ENCODE data around the gene MEF2C. TPM values are rescaled to one million over a fixed set of nuclear protein-coding genes. Genes with fewer than 3 reads are reported as not detected.

Gene MEF2C
- total and polyA plus RNA-seq, 4 donors: 27.4 to 77.9 (median 46.3) TPM

DNA sequence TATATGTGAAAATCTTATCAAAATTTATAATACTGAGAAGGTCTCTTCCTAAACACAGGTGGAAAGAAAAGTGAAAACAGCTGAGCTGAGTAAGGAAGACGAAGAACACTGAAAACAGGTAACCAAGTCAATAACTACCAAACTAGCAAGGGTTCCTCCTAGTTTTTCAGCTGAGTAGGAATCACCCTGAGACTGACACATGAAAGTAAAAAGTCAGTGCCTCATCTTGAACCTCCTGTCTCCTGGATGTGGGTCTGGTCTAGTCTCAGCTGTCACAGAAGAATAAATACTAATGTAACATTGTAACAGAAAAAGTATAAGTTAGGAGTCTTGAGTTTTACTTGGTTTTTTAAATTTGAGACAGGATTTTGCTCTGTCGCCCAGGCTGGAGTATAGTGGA, 121.0 kb downstream of the MEF2C start:
- H3K4me1 ChIP-seq (ENCODE audit: control insufficient read depth, insufficient read depth, low read length): no peaks in the 10 kb centered on the region
- no peak overlapping the region for H3K27ac ChIP-seq (ENCODE audit: low read depth, low read length)
- H3K4me3 ChIP-seq (ENCODE audit: low read depth, low read length): no peak overlapping the region
- no peaks in the 10 kb centered on the region for H3K27me3 ChIP-seq (ENCODE audit: control insufficient read depth, insufficient read depth, low read length)
- H3K36me3 ChIP-seq (ENCODE audit: control insufficient read depth, insufficient read depth, low read length): no peaks in the 10 kb centered on the region
- no peaks in the 10 kb centered on the region for H3K9me3 ChIP-seq (ENCODE audit: control insufficient read depth, insufficient read depth, low read length)
- no peak for DNase-seq (ENCODE audit: low read depth in 4 of 6, low spot score in 6 of 6)
- WGBS (ENCODE audit: insufficient coverage): 100% methylated on average over 1 of the region's 2 CpGs

DNA sequence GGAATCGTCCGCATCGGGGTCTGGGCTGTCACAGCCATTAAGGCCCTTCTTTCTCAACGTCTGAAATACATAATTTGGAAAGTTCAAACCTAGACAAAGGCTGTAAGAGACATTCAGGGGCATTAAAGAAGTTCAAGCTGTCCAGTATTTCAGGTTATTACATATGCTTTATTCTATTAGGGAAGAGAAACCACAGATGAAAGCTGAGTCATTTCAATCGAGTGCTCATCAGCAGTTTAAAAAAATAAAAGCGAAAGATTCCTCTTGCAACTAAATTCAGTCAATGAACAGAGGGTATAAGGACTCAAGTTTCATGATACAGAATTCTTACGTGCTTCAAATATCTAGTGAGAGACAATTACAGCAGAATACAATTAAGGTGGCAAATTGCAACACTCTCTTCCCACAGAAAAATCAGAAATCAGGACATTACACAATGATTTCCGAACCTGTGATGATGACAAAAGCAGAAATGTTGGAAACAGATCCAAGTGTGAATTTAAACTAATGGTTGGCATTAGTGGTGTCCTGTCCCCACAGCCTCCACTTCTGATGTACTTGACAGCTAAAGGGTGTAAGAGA, 121.6 kb downstream of the MEF2C start:
- Histone ChIP-seq H3K4me1 (ENCODE audit: control insufficient read depth, insufficient read depth, low read length) (no peaks in the 10 kb centered on the region), H3K27ac (ENCODE audit: low read depth, low read length) (no peak overlapping the region), H3K4me3 (ENCODE audit: low read depth, low read length) (no peak overlapping the region), H3K9me3 (ENCODE audit: control insufficient read depth, insufficient read depth, low read length) (no peaks in the 10 kb centered on the region), H3K27me3 (ENCODE audit: control insufficient read depth, insufficient read depth, low read length) (no peaks in the 10 kb centered on the region), H3K36me3 (ENCODE audit: control insufficient read depth, insufficient read depth, low read length) (no peaks in the 10 kb centered on the region)
- no peak for DNase-seq (ENCODE audit: low read depth in 4 of 6, low spot score in 6 of 6)
- WGBS (ENCODE audit: insufficient coverage): 100% methylated on average over 2 of the region's 8 CpGs

DNA sequence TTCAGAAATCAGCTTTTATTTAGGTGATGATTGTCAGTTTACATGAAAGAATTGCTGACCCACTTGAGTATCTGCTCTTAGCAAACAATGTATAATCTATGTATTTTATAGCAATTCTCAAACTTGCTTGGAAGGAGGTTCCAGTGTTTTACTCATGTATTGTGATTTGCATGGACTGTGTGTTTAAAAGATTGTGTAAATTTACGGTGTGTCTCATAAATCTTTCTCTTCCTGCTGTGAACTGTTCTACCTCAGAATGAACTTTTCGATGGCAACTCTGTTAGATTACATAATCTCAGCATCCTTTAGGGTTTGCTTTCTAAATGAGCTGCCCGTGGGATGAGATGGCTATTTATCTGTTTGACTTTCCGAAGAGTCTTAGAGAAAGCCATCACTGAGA, 122.5 kb downstream of the MEF2C start:
- WGBS (ENCODE audit: insufficient coverage): 75% methylated on average over 2 of the region's 4 CpGs
- peak in 1 of 6 donors; percentile 21 for DNase-seq (ENCODE audit: low read depth in 4 of 6, low spot score in 6 of 6)
- no peak overlapping the region for H3K27ac ChIP-seq (ENCODE audit: low read depth, low read length)
- no peaks in the 10 kb centered on the region for H3K4me1 ChIP-seq (ENCODE audit: control insufficient read depth, insufficient read depth, low read length)
- H3K36me3 ChIP-seq (ENCODE audit: control insufficient read depth, insufficient read depth, low read length): no peaks in the 10 kb centered on the region
- no peaks in the 10 kb centered on the region for H3K27me3 ChIP-seq (ENCODE audit: control insufficient read depth, insufficient read depth, low read length)
- no peak overlapping the region for H3K4me3 ChIP-seq (ENCODE audit: low read depth, low read length)
- H3K9me3 ChIP-seq (ENCODE audit: control insufficient read depth, insufficient read depth, low read length): no peaks in the 10 kb centered on the region

DNA sequence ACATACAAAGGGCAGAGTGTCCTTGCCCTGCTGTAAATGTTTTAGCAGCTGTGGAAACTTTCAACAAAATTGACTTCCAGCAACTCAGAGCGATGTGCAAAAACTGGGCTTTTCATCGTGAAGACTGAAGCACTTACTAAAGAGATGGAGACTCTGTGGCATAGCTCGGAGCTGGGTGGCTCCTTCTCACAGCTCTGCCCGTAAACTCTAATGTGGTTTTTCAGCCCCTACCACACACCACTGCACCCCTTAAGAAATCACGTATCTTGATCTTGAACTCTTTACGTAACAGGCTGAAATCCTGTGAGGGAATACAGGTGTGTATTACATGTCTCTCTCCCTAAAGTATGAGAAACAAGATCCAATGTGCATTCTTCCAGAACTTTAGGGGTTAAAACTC, 124.4 kb downstream of the MEF2C start:
- no peak for DNase-seq (ENCODE audit: low read depth in 4 of 6, low spot score in 6 of 6)
- Histone ChIP-seq H3K4me1 (ENCODE audit: control insufficient read depth, insufficient read depth, low read length) (no peaks in the 10 kb centered on the region), H3K9me3 (ENCODE audit: control insufficient read depth, insufficient read depth, low read length) (no peaks in the 10 kb centered on the region), H3K36me3 (ENCODE audit: control insufficient read depth, insufficient read depth, low read length) (no peaks in the 10 kb centered on the region), H3K27me3 (ENCODE audit: control insufficient read depth, insufficient read depth, low read length) (no peaks in the 10 kb centered on the region), H3K27ac (ENCODE audit: low read depth, low read length) (no peak overlapping the region), H3K4me3 (ENCODE audit: low read depth, low read length) (no peak overlapping the region)
- WGBS (ENCODE audit: insufficient coverage): 64% methylated on average over 3 of the region's 6 CpGs

DNA sequence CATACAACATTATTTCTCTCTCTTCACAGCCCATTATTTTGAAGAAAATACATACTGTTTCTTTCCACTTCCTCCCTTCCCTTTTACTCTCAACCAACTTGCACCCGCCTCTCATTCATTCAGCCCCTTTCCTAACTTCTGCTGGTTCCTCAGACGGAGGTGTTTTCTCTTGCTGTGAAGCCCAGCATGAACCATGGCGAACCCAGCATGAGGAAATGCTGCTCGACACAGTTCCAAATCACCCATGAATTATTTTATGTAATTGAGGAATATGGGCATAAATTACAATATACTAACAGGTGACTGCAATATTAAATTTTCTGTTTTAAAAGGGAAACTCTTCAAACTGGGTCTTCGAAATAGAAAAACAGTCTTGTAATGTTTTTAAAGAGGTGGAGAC, 124.8 kb downstream of the MEF2C start:
- Histone ChIP-seq H3K9me3 (ENCODE audit: control insufficient read depth, insufficient read depth, low read length) (no peaks in the 10 kb centered on the region), H3K4me1 (ENCODE audit: control insufficient read depth, insufficient read depth, low read length) (no peaks in the 10 kb centered on the region), H3K36me3 (ENCODE audit: control insufficient read depth, insufficient read depth, low read length) (no peaks in the 10 kb centered on the region), H3K27me3 (ENCODE audit: control insufficient read depth, insufficient read depth, low read length) (no peaks in the 10 kb centered on the region), H3K4me3 (ENCODE audit: low read depth, low read length) (no peak overlapping the region), H3K27ac (ENCODE audit: low read depth, low read length) (no peak overlapping the region)
- DNase-seq (ENCODE audit: low read depth in 4 of 6, low spot score in 6 of 6): no peak
- WGBS (ENCODE audit: insufficient coverage): 73% methylated on average over 2 of the region's 5 CpGs

DNA sequence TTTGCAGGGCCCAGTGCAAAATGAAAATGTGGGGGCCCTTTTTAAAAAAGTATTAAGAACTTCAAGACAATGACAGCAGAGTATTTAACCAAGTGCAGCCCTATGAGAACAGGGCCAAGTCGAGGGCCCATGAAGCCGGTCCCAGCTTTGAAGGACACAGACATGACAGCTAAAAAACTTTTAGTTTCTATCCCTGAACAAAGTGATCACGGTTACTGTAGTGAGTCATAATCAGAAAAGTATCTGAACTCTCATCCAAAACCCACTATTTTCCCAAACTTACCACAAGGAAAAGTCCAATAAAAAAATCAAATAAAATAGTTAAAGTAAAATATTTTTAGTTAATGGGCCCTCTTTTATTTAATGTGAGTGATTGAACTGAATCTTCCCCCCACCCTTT, 126.0 kb downstream of the MEF2C start:
- H3K4me1 ChIP-seq (ENCODE audit: control insufficient read depth, insufficient read depth, low read length): no peaks in the 10 kb centered on the region
- H3K4me3 ChIP-seq (ENCODE audit: low read depth, low read length): no peak overlapping the region
- H3K36me3 ChIP-seq (ENCODE audit: control insufficient read depth, insufficient read depth, low read length): no peaks in the 10 kb centered on the region
- no peak overlapping the region for H3K27ac ChIP-seq (ENCODE audit: low read depth, low read length)
- H3K27me3 ChIP-seq (ENCODE audit: control insufficient read depth, insufficient read depth, low read length): no peaks in the 10 kb centered on the region
- 100% methylated on average over 2 of the region's 3 CpGs for WGBS (ENCODE audit: insufficient coverage)
- no peaks in the 10 kb centered on the region for H3K9me3 ChIP-seq (ENCODE audit: control insufficient read depth, insufficient read depth, low read length)
- no peak for DNase-seq (ENCODE audit: low read depth in 4 of 6, low spot score in 6 of 6)

DNA sequence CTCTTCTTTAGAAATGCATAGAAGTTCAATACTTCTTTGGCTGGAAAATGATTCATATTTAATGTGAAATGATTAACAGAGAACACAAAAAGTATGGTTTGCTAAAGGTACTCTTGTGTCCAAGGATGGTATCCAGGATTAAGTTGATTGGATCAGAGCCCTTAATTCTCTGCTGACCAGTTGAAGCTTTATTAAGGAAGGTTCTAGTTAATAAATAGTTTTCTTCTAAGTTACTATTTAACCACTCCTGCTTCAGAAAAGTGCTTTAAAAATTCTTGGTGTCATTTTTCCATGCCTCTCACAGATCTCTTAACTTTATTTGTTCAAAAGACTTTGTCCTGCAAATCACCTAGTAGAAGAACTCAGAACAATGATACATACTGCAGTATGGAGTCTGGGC, 134.3 kb downstream of the MEF2C start:
- H3K4me3 ChIP-seq (ENCODE audit: low read depth, low read length): no peak overlapping the region

DNA sequence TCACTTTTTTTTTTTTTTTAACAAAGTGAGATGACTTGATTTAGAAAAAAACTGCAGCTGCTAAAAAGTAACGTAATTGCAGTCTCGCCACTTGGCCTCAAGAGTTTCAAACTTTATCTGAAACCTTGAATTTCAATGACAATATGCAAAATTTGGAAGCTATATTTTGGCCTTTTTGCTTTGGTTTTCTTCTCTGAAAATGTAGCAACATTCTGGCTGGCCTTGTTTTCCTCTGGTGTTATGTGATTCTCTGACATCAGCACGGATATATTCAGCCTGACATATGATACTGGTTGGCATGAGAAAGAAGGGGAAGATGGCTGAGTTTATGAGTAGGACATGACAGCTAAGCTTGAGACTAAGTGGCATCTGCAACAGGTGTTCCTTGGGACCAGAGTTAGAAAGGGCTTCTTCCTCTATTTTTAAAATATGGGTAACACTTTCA, 136.5 kb downstream of the MEF2C start:
- H3K27me3 ChIP-seq (ENCODE audit: control insufficient read depth, insufficient read depth, low read length): no peaks in the 10 kb centered on the region
- no peak overlapping the region for H3K27ac ChIP-seq (ENCODE audit: low read depth, low read length)
- no peaks in the 10 kb centered on the region for H3K36me3 ChIP-seq (ENCODE audit: control insufficient read depth, insufficient read depth, low read length)
- no peaks in the 10 kb centered on the region for H3K4me1 ChIP-seq (ENCODE audit: control insufficient read depth, insufficient read depth, low read length)
- DNase-seq (ENCODE audit: low read depth in 4 of 6, low spot score in 6 of 6): no peak
- no peak overlapping the region for H3K4me3 ChIP-seq (ENCODE audit: low read depth, low read length)
- no peaks in the 10 kb centered on the region for H3K9me3 ChIP-seq (ENCODE audit: control insufficient read depth, insufficient read depth, low read length)
- 100% methylated on average over 3 of the region's 3 CpGs for WGBS (ENCODE audit: insufficient coverage)

More for the DNA sequence above, 134.3 kb downstream of the MEF2C start:
- Histone ChIP-seq H3K27me3 (ENCODE audit: control insufficient read depth, insufficient read depth, low read length) (no peaks in the 10 kb centered on the region), H3K27ac (ENCODE audit: low read depth, low read length) (no peak overlapping the region), H3K9me3 (ENCODE audit: control insufficient read depth, insufficient read depth, low read length) (no peaks in the 10 kb centered on the region), H3K36me3 (ENCODE audit: control insufficient read depth, insufficient read depth, low read length) (no peaks in the 10 kb centered on the region), H3K4me1 (ENCODE audit: control insufficient read depth, insufficient read depth, low read length) (no peaks in the 10 kb centered on the region)
- DNase-seq (ENCODE audit: low read depth in 4 of 6, low spot score in 6 of 6): no peak

DNA sequence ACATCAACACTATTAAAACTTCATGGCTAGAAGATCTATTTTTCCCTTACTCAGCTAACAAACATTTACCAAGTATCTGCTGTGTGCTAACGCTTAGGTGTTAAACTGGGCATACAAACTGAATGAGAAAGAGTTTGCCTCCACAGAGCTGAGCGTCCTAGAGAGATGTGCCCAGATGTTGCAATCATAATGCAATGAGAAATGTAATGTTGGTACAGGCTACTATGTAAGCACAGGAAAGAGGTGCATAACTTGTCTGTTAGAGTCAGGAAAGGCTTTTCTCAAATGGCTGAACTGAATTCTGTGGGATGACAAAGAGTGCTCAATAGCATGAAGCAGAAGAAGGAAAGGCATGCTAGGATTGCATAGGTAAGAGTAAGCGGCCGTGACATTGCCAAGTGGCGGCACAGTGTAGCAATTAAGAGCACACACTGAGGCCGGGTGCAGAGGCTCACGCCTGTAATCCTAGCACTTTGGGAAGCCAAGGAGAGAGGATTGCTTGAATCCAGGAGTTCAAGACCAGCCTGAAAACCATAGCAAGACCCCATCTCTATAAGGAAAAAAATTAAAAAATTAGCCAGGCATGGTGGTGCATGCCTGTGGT, 137.8 kb downstream of the MEF2C start:
- Histone ChIP-seq H3K36me3 (ENCODE audit: control insufficient read depth, insufficient read depth, low read length) (no peaks in the 10 kb centered on the region), H3K27ac (ENCODE audit: low read depth, low read length) (no peak overlapping the region), H3K4me3 (ENCODE audit: low read depth, low read length) (no peak overlapping the region), H3K9me3 (ENCODE audit: control insufficient read depth, insufficient read depth, low read length) (no peaks in the 10 kb centered on the region), H3K27me3 (ENCODE audit: control insufficient read depth, insufficient read depth, low read length) (no peaks in the 10 kb centered on the region), H3K4me1 (ENCODE audit: control insufficient read depth, insufficient read depth, low read length) (no peaks in the 10 kb centered on the region)
- no peak for DNase-seq (ENCODE audit: low read depth in 4 of 6, low spot score in 6 of 6)
- WGBS (ENCODE audit: insufficient coverage): 91% methylated on average over 3 of the region's 7 CpGs

DNA sequence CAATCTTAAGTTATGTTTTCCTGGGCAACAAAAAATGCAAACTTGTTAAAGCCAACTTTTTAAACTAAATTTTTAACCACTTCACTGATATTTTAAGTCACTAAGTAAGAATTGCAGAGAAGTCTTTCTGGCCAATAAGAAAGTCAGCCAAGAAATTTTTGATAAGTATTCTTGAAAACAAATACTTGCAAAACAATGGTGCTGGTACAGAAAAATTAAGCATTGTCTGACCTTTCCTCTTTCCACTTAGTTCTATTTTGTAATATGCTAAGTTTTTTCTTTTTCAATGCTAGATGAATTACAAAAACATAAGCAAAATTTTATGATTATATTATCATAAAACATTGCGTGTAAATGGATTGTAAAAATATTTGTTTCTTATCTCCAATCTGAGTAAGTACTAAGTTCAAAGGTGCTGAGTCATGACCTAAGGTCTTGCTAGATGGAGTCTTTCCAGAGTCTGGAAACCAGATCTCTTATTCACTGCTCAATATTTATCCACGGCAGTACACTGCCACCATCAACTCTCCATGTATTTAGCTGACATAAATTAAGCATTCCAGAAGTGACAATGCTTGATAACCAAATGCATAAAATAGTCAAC, 139.7 kb downstream of the MEF2C start:
- no peaks in the 10 kb centered on the region for H3K27me3 ChIP-seq (ENCODE audit: control insufficient read depth, insufficient read depth, low read length)
- H3K36me3 ChIP-seq (ENCODE audit: control insufficient read depth, insufficient read depth, low read length): no peaks in the 10 kb centered on the region
- H3K27ac ChIP-seq (ENCODE audit: low read depth, low read length): no peak overlapping the region
- WGBS (ENCODE audit: insufficient coverage): no CpG with 5 or more reads among the region's 2 CpGs
- no peaks in the 10 kb centered on the region for H3K9me3 ChIP-seq (ENCODE audit: control insufficient read depth, insufficient read depth, low read length)
- no peak for DNase-seq (ENCODE audit: low read depth in 4 of 6, low spot score in 6 of 6)
- no peak overlapping the region for H3K4me3 ChIP-seq (ENCODE audit: low read depth, low read length)
- no peaks in the 10 kb centered on the region for H3K4me1 ChIP-seq (ENCODE audit: control insufficient read depth, insufficient read depth, low read length)
